Measurements from ENCODE around the gene ANKZF1. TPM values are rescaled to one million over a fixed set of nuclear protein-coding genes. Genes with fewer than 3 reads are reported as not detected.

The ANKZF1 gene
- total and polyA plus RNA-seq, 2 of the 4 experiments (the other 2 are of a cell fraction), result 18.6 to 33.8 TPM

DNA sequence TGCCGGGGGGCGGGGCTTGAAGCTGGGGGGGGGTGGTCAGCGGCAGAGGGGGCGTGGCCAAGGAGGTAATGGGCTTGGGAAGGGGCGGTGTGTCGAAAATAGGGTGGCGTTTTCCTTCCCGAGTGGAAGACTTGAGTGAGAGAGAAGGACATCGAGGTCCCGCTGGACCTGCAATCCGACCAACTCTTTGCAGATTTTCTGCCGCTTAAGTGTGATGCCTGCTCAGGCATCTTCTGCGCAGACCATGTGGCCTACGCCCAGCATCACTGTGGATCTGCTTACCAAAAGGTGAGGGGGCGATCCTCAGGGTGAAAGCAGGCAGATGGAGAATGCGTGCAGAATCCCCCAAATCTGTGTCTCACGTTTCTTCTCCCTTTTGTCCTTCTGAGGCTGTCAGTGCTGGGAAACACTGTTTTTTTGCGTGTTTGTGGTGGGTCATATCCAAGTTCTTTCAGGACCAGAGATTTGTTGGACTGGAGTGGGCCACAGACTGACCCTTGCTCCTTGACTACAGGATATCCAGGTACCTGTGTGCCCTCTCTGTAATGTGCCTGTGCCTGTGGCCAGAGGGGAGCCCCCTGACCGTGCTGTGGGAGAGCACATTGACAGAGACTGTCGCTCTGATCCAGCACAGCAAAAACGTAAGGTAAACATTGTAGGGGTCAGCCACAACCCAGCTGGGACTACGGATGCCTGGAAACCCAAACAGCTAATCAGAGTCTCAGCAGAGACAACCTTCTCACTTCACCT, 22.3 kb upstream of the ANKZF1 start:
- H3K4me2 ChIP-seq (ENCODE audit: low read depth, low read length), result peak overlapping the region; percentile 99
- H3K56ac ChIP-seq (ENCODE audit: extremely low read depth, insufficient read depth, low read length), result peak overlapping the region; percentile 56
- H2BK5ac ChIP-seq (ENCODE audit: low read depth, low read length, poor library complexity, severe bottlenecking), result peak overlapping the region; percentile 46
- H3K14ac ChIP-seq (replicated peaks; ENCODE audit: low read depth, low read length), result peak overlapping the region; percentile 92
- peak overlapping the region; percentile 51 to 52; a peak in 2 of 4 replicates for H4K8ac ChIP-seq (ENCODE audit: low read depth in 2 of 2, low read length in 2 of 2)
- peak overlapping the region; percentile 84; the same call in 1 of the 2 replicates for H2AK5ac ChIP-seq (ENCODE audit: low read depth, low read length)
- peak overlapping the region; percentile 94 for H3K23ac ChIP-seq (ENCODE audit: low read depth, low read length)
- in situ Hi-C loops (cut with MboI; ENCODE audit: low sequenced_read_pairs), result loop anchor here (5.0 kb wide), 1 partner anchor 35 kb away; the partner anchor contains the start of gene SLC23A3
- DNase-seq (no peak), ATAC-seq (ENCODE audit: low read depth) (peak; percentile 7; the same call in 1 of the 2 replicates)
- peaks cover 8% of the 10 kb centered on the region; the same call in 1 of the 2 replicates for H3K9me1 ChIP-seq (ENCODE audit: insufficient read depth, low read length)
- H2AFZ ChIP-seq (replicated peaks; ENCODE audit: low read length, poor library complexity), result peak overlapping the region; percentile 91
- H2BK120ac ChIP-seq (ENCODE audit: low read depth, low read length), result peak overlapping the region; percentile 7; the same call in 1 of the 2 replicates
- WGBS, 2 experiments (ENCODE audit: extremely low coverage in 2 of 2, insufficient read length in 1 of 2), result 6% methylated on average over 9 of the region's 22 CpGs; no CpG with 5 or more reads in 1 of the 2 experiments
- ChIA-PET POLR2A (ENCODE audit: unreplicated experiment) (interaction anchor here (0.6 to 1.1 kb wide), 5 partner anchors 10 to 1051 kb away, joined by 3 to 5 read pairs (median 3); partner anchors contain the start of gene CNPPD1), CTCF (interaction anchor here (0.6 to 1.4 kb wide), 3 partner anchors 11 to 180 kb away, joined by 3 to 5 read pairs (median 3); partner anchors contain the start of gene DNPEP)
- dilution Hi-C loops (cut with HindIII; ENCODE audit: low sequenced_read_pairs, unreplicated experiment), result no loop called here
- H4K20me1 ChIP-seq (ENCODE audit: insufficient read depth, low read length), result peaks cover 9% of the 10 kb centered on the region; the same call in 1 of the 2 replicates
- H3K36me3 ChIP-seq (ENCODE audit: control insufficient read depth, insufficient read depth, low read length), result peaks cover 29% of the 10 kb centered on the region
- H3K4me3 ChIP-seq (ENCODE audit: insufficient read depth, low read depth, low read length), result peak overlapping the region; percentile 84
- peak overlapping the region; percentile 78 for H3K9ac ChIP-seq (ENCODE audit: low read depth, low read length)
- no peaks in the 10 kb centered on the region for H3K9me3 ChIP-seq (ENCODE audit: control insufficient read depth, insufficient read depth, low read length)
- peaks cover 16% of the 10 kb centered on the region for H3K4me1 ChIP-seq (ENCODE audit: control insufficient read depth, insufficient read depth, low read length)
- TF ChIP-seq MXI1 (IDR thresholded peaks at IDR 0.05; ENCODE audit: borderline replicate concordance, low read depth, low read length), result peak; percentile 57; the same call in 1 of the 2 replicates
- no peak for TF ChIP-seq CHD1 (IDR thresholded peaks at IDR 0.05; ENCODE audit: low read depth, low read length)
- H2BK15ac ChIP-seq (ENCODE audit: low read depth, low read length), result peak overlapping the region; percentile 19; the same call in 1 of the 3 replicates
- H3K27me3 ChIP-seq (ENCODE audit: control insufficient read depth, insufficient read depth, low read length), result no peaks in the 10 kb centered on the region
- peak overlapping the region; percentile 90 for H2AK9ac ChIP-seq (replicated peaks; ENCODE audit: low read depth, low read length, poor library complexity)
- H3K4ac ChIP-seq (ENCODE audit: low read depth, low read length), result peak overlapping the region; percentile 90
- peak overlapping the region; percentile 78 for H4K5ac ChIP-seq (ENCODE audit: low read depth, low read length)
- peak overlapping the region; percentile 41; the same call in 1 of the 2 replicates for H2BK20ac ChIP-seq (ENCODE audit: low read depth, low read length)
- H3K27ac ChIP-seq (ENCODE audit: insufficient read depth, low read length), result peak overlapping the region; percentile 69
- BruUV-seq (replicated peaks), result no TSS peak
- H3K18ac ChIP-seq (ENCODE audit: low read depth, low read length), result peak overlapping the region; percentile 61; the same call in 1 of the 2 replicates
- H3K79me1 ChIP-seq (ENCODE audit: low read depth in 1 of 2, low read length in 2 of 2), result peaks cover 5 to 19% of the 10 kb centered on the region in 2 experiments; a peak in 3 of 4 replicates
- peak overlapping the region; percentile 90 for H4K91ac ChIP-seq (ENCODE audit: insufficient read depth, low read depth, low read length)
- intact Hi-C loops (cut with micrococcal nuclease), result loop anchor here (2.0 kb wide), 1 partner anchor 31 kb away; the partner anchor contains the start of gene CNPPD1
